GM19099 (cell line): Measurements from ENCODE around the gene RASIP1.

ENCODE experiments used
- POLR2A ChIP-seq: IDR thresholded peaks from 3 replicates; pipeline ENCODE4 v1.6.1; 2011; ENCODE audit warnings: low read depth; ENCODE audit not compliant: insufficient read length; ENCODE audit errors: extremely low read depth

RASIP1 gene

GRCh38 chr19:48740164-48740972 is at the start of gene RASIP1:
TSS of gene RASIP1 (minus strand) at chr19:48740610. CDS start at chr19:48740282, 328 bp downstream.
- no peak for TF ChIP-seq POLR2A

GRCh38 chr19:48784527-48784926 is 44.1 kb upstream of the RASIP1 start:
- no peak for TF ChIP-seq POLR2A

- TF ChIP-seq POLR2A = no peak
Measured at GRCh38 chr19:48780631-48781391, 40.4 kb upstream of the RASIP1 start.

- no peak for TF ChIP-seq POLR2A
Measured at GRCh38 chr19:48779636-48780035, 39.2 kb upstream of the RASIP1 start.

- no peak for TF ChIP-seq POLR2A
Measured at GRCh38 chr19:48777720-48778119, 37.3 kb upstream of the RASIP1 start.

GRCh38 chr19:48777139-48777538 is 36.7 kb upstream of the RASIP1 start:
- no peak for TF ChIP-seq POLR2A

GRCh38 chr19:48772503-48772953 is 32.1 kb upstream of the RASIP1 start:
- no peak for TF ChIP-seq POLR2A

- no peak for TF ChIP-seq POLR2A
Measured at GRCh38 chr19:48770734-48771472, 30.5 kb upstream of the RASIP1 start.

- no peak for TF ChIP-seq POLR2A
Measured at GRCh38 chr19:48770266-48770665, 29.9 kb upstream of the RASIP1 start.

GRCh38 chr19:48768994-48769713 is 28.7 kb upstream of the RASIP1 start:
- TF ChIP-seq POLR2A = no peak

- no peak for TF ChIP-seq POLR2A
Measured at GRCh38 chr19:48760504-48761205, 20.2 kb upstream of the RASIP1 start.

- no peak for TF ChIP-seq POLR2A
Measured at GRCh38 chr19:48757741-48758144, 17.3 kb upstream of the RASIP1 start.

- TF ChIP-seq POLR2A = no peak
Measured at GRCh38 chr19:48757089-48757675, 16.8 kb upstream of the RASIP1 start.

GRCh38 chr19:48756686-48757085 is 16.3 kb upstream of the RASIP1 start:
- TF ChIP-seq POLR2A = no peak

- no peak for TF ChIP-seq POLR2A
Measured at GRCh38 chr19:48756212-48756611, 15.8 kb upstream of the RASIP1 start.
